Measurements from ENCODE around the gene ICAM3. TPM values are rescaled to one million over a fixed set of nuclear protein-coding genes. Genes with fewer than 3 reads are reported as not detected.

ICAM3 gene
- total RNA-seq, 1 donor from 2014 or later: 7.9 TPM

GRCh38 chr19:10362259-10362658 is 22.8 kb upstream of the ICAM3 start:
- Histone ChIP-seq H3K27me3 (no peaks in the 10 kb centered on the region), H3K36me3 (peaks cover 0 to 82% of the 10 kb centered on the region in 2 donors), H3K27ac (no peak overlapping the region), H3K4me1 (no peaks in the 10 kb centered on the region), H3K4me3 (no peak overlapping the region), H3K9me3 (no peaks in the 10 kb centered on the region)
- intact Hi-C loops (cut with DNase I): no loop called here
- TF ChIP-seq POLR2AphosphoS5 (IDR thresholded peaks at IDR 0.05; ENCODE audit: insufficient read depth in 1 of 2, low read depth in 1 of 2) (no peak), CTCF (IDR thresholded peaks at IDR 0.05) (no peak), POLR2A (IDR thresholded peaks at IDR 0.05) (no peak)
- DNase-seq (ENCODE audit: extremely low spot score in 2 of 2): no peak

- TF ChIP-seq POLR2A (IDR thresholded peaks at IDR 0.05) (no peak), POLR2AphosphoS5 (IDR thresholded peaks at IDR 0.05; ENCODE audit: insufficient read depth in 1 of 2, low read depth in 1 of 2) (no peak), CTCF (IDR thresholded peaks at IDR 0.05) (no peak)
- intact Hi-C loops (cut with DNase I): no loop called here
- Histone ChIP-seq H3K4me1 (no peaks in the 10 kb centered on the region), H3K4me3 (no peak overlapping the region), H3K9me3 (no peaks in the 10 kb centered on the region), H3K36me3 (peaks cover 0 to 76% of the 10 kb centered on the region in 2 donors), H3K27me3 (no peaks in the 10 kb centered on the region), H3K27ac (no peak overlapping the region)
- DNase-seq (ENCODE audit: extremely low spot score in 2 of 2): no peak
These were observed 22.2 kb upstream of the ICAM3 start for GRCh38 chr19:10361569-10362011.

- Histone ChIP-seq H3K27ac (no peak overlapping the region), H3K9me3 (no peaks in the 10 kb centered on the region), H3K4me3 (no peak overlapping the region), H3K4me1 (no peaks in the 10 kb centered on the region), H3K36me3 (peaks cover 0 to 72% of the 10 kb centered on the region in 2 donors), H3K27me3 (no peaks in the 10 kb centered on the region)
- intact Hi-C loops (cut with DNase I): no loop called here
- TF ChIP-seq POLR2A (IDR thresholded peaks at IDR 0.05) (no peak), CTCF (IDR thresholded peaks at IDR 0.05) (no peak), POLR2AphosphoS5 (IDR thresholded peaks at IDR 0.05; ENCODE audit: insufficient read depth in 1 of 2, low read depth in 1 of 2) (no peak)
- no peak for DNase-seq (ENCODE audit: extremely low spot score in 2 of 2)
These were observed 17.0 kb upstream of the ICAM3 start for GRCh38 chr19:10356431-10356830.

GRCh38 chr19:10353793-10354391 is 14.5 kb upstream of the ICAM3 start:
- H3K4me1 ChIP-seq: no peaks in the 10 kb centered on the region
- intact Hi-C loops (cut with DNase I): no loop called here
- no peak overlapping the region for H3K4me3 ChIP-seq
- no peak overlapping the region for H3K27ac ChIP-seq
- H3K27me3 ChIP-seq: no peaks in the 10 kb centered on the region
- no peaks in the 10 kb centered on the region for H3K9me3 ChIP-seq
- DNase-seq (ENCODE audit: extremely low spot score in 2 of 2): no peak
- no peak for TF ChIP-seq CTCF (IDR thresholded peaks at IDR 0.05)
- TF ChIP-seq POLR2AphosphoS5 (IDR thresholded peaks at IDR 0.05; ENCODE audit: insufficient read depth in 1 of 2, low read depth in 1 of 2): no peak
- no peak for TF ChIP-seq POLR2A (IDR thresholded peaks at IDR 0.05)
- H3K36me3 ChIP-seq: peaks cover 0 to 64% of the 10 kb centered on the region in 2 donors

Data from vagina (tissue), 2 donors.